IPS-15b (cell line): Measurements from ENCODE around the gene UBE2E2.
"Not testable (repeated sequence)": the region's sequence is repeated elsewhere in the genome, so short reads cannot be mapped to it uniquely, and the experiment has no call there.

ENCODE experiments used
- H3K27me3 ChIP-seq: one replicate; pipeline ENCODE4 v1.6.1; 2013; ENCODE audit warnings: low read length; ENCODE audit not compliant: control insufficient read depth, insufficient read depth
- H3K36me3 ChIP-seq: one replicate; pipeline ENCODE4 v1.6.1; 2013; ENCODE audit warnings: low read length; ENCODE audit not compliant: control insufficient read depth, insufficient read depth
- H3K4me1 ChIP-seq: one replicate; pipeline ENCODE4 v1.6.1; 2013; ENCODE audit warnings: mild to moderate bottlenecking, low read length; ENCODE audit not compliant: control insufficient read depth, insufficient read depth
- H3K4me3 ChIP-seq: one replicate; pipeline ENCODE4 v1.5.1; 2013; ENCODE audit warnings: low read depth, low read length
- H3K9ac ChIP-seq: one replicate; pipeline ENCODE4 v1.6.1; 2013; ENCODE audit warnings: low read depth, mild to moderate bottlenecking, low read length
- H3K9me3 ChIP-seq: one replicate; pipeline ENCODE4 v1.6.1; 2013; ENCODE audit warnings: mild to moderate bottlenecking, low read length; ENCODE audit not compliant: control insufficient read depth, insufficient read depth

The UBE2E2 gene

GRCh38 chr3:23611737-23612295, 408.7 kb downstream of the UBE2E2 start:
- H3K27me3 ChIP-seq: no peaks in the 10 kb centered on the region
- no peaks in the 10 kb centered on the region for H3K36me3 ChIP-seq
- no peaks in the 10 kb centered on the region for H3K9me3 ChIP-seq
- no peak overlapping the region for H3K4me3 ChIP-seq
- peaks cover 18% of the 10 kb centered on the region for H3K4me1 ChIP-seq
- no peak overlapping the region for H3K9ac ChIP-seq

GRCh38 chr3:23612296-23612891, 409.3 kb downstream of the UBE2E2 start:
- Histone ChIP-seq H3K4me3 (no peak overlapping the region), H3K36me3 (no peaks in the 10 kb centered on the region), H3K27me3 (no peaks in the 10 kb centered on the region), H3K9ac (no peak overlapping the region), H3K4me1 (peaks cover 18% of the 10 kb centered on the region), H3K9me3 (no peaks in the 10 kb centered on the region)

GRCh38 chr3:23615068-23615467, 411.9 kb downstream of the UBE2E2 start:
- Histone ChIP-seq H3K27me3 (no peaks in the 10 kb centered on the region), H3K9ac (no peak overlapping the region), H3K4me3 (no peak overlapping the region), H3K4me1 (peaks cover 3% of the 10 kb centered on the region), H3K9me3 (no peaks in the 10 kb centered on the region), H3K36me3 (no peaks in the 10 kb centered on the region)

GRCh38 chr3:23618475-23618874, 415.3 kb downstream of the UBE2E2 start:
- not testable (repeated sequence) for H3K4me1 ChIP-seq, H3K27me3 ChIP-seq, H3K36me3 ChIP-seq, H3K4me3 ChIP-seq, H3K9ac ChIP-seq, H3K9me3 ChIP-seq

- Histone ChIP-seq H3K4me3 (no peak overlapping the region), H3K4me1 (no peaks in the 10 kb centered on the region), H3K27me3 (no peaks in the 10 kb centered on the region), H3K36me3 (no peaks in the 10 kb centered on the region), H3K9ac (no peak overlapping the region), H3K9me3 (peaks cover under 1% of the 10 kb centered on the region)
These were observed 416.8 kb downstream of the UBE2E2 start for GRCh38 chr3:23619705-23620637.

GRCh38 chr3:23620638-23621015, 417.5 kb downstream of the UBE2E2 start:
- no peak overlapping the region for H3K9ac ChIP-seq
- no peaks in the 10 kb centered on the region for H3K4me1 ChIP-seq
- no peaks in the 10 kb centered on the region for H3K27me3 ChIP-seq
- peaks cover 3% of the 10 kb centered on the region for H3K9me3 ChIP-seq
- H3K36me3 ChIP-seq: no peaks in the 10 kb centered on the region
- no peak overlapping the region for H3K4me3 ChIP-seq

- H3K4me3 ChIP-seq: no peak overlapping the region
- H3K9me3 ChIP-seq: peaks cover 3% of the 10 kb centered on the region
- H3K4me1 ChIP-seq: no peaks in the 10 kb centered on the region
- H3K9ac ChIP-seq: no peak overlapping the region
- no peaks in the 10 kb centered on the region for H3K27me3 ChIP-seq
- no peaks in the 10 kb centered on the region for H3K36me3 ChIP-seq
These were observed 420.7 kb downstream of the UBE2E2 start for GRCh38 chr3:23623844-23624243.

GRCh38 chr3:23624305-23624704, 421.2 kb downstream of the UBE2E2 start:
- no peaks in the 10 kb centered on the region for H3K4me1 ChIP-seq
- H3K27me3 ChIP-seq: no peaks in the 10 kb centered on the region
- H3K9me3 ChIP-seq: peaks cover 3% of the 10 kb centered on the region
- H3K4me3 ChIP-seq: no peak overlapping the region
- H3K9ac ChIP-seq: no peak overlapping the region
- no peaks in the 10 kb centered on the region for H3K36me3 ChIP-seq

GRCh38 chr3:23626442-23626841, 423.3 kb downstream of the UBE2E2 start:
- Histone ChIP-seq H3K27me3 (no peaks in the 10 kb centered on the region), H3K4me3 (no peak overlapping the region), H3K9me3 (peaks cover 3% of the 10 kb centered on the region), H3K36me3 (no peaks in the 10 kb centered on the region), H3K4me1 (no peaks in the 10 kb centered on the region), H3K9ac (no peak overlapping the region)

GRCh38 chr3:23629181-23629894, 426.2 kb downstream of the UBE2E2 start:
- Histone ChIP-seq H3K36me3 (no peaks in the 10 kb centered on the region), H3K4me3 (no peak overlapping the region), H3K27me3 (no peaks in the 10 kb centered on the region), H3K9ac (no peak overlapping the region), H3K9me3 (peaks cover 3% of the 10 kb centered on the region), H3K4me1 (no peaks in the 10 kb centered on the region)

- Histone ChIP-seq H3K36me3 (no peaks in the 10 kb centered on the region), H3K4me1 (no peaks in the 10 kb centered on the region), H3K27me3 (no peaks in the 10 kb centered on the region), H3K9ac (no peak overlapping the region), H3K4me3 (no peak overlapping the region), H3K9me3 (no peaks in the 10 kb centered on the region)
These were observed 430.3 kb downstream of the UBE2E2 start for GRCh38 chr3:23633261-23633960.
